H7 (cell line): ENCODE results near the gene LCN2. TPM values are rescaled to one million over a fixed set of nuclear protein-coding genes. Genes with fewer than 3 reads are reported as not detected.

Experiments
- DNase-seq: peaks from one replicate; pipeline ENCODE4 v3.0.0; 2012
- H3K27me3 ChIP-seq: 2 replicates; pipeline ENCODE4 v1.6.0; 2011; ENCODE audit warnings: mild to moderate bottlenecking, low read length; ENCODE audit not compliant: control insufficient read depth, insufficient read depth
- H3K36me3 ChIP-seq: replicated peaks from 2 replicates; pipeline ENCODE4 v1.5.1; 2011; ENCODE audit warnings: low read length; ENCODE audit not compliant: control insufficient read depth, insufficient read depth
- H3K4me3 ChIP-seq: 2 replicates; pipeline ENCODE4 v1.5.1; 2011; ENCODE audit warnings: low read depth, mild to moderate bottlenecking, control low read depth, low read length, moderate library complexity; ENCODE audit not compliant: insufficient read depth
- total RNA-seq: library from RNA; depleted of rRNA; stranded (reverse); fragments of >200 nt; shearing (Covaris generic); gene quantifications from 2 replicates; pipeline ENCODE4 v1.2.3, GENCODE V29; 2014; rRNA removed

The LCN2 gene
- total RNA-seq, 1 experiment from 2014 or later: not detected

GRCh38 chr9:128193469-128194096, 44.3 kb downstream of the LCN2 start:
- DNase-seq: no peak
- no peaks in the 10 kb centered on the region for H3K27me3 ChIP-seq
- H3K4me3 ChIP-seq: no peak overlapping the region
- H3K36me3 ChIP-seq: peaks cover 7% of the 10 kb centered on the region

- Histone ChIP-seq H3K36me3 (no peaks in the 10 kb centered on the region; the same call in 1 of the 2 replicates), H3K27me3 (no peaks in the 10 kb centered on the region), H3K4me3 (no peak overlapping the region)
- DNase-seq: no peak
Observed at GRCh38 chr9:128201441-128202369, 52.5 kb downstream of the LCN2 start.

DNA sequence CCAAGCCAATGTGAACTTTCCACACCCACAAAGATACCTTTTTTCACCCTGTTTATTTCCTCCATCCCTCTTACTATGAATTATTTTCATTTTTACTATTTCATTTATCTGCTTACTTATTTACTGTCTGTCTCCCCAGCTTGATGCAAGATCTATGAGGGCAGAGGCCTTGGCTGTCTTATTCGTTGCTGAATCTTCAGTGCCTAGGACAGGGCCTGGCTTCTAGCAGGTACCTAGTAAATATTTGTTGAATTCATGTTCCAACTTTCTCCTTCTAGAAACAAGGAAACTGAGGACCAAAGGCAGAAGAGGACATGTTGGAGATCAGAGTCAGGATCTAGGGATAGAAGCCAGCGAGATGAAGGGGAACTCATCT, 53.4 kb downstream of the LCN2 start:
- no peaks in the 10 kb centered on the region; the same call in 1 of the 2 replicates for H3K36me3 ChIP-seq
- no peaks in the 10 kb centered on the region for H3K27me3 ChIP-seq
- no peak for DNase-seq
- no peak overlapping the region for H3K4me3 ChIP-seq

Other genes with a start within 250 kb of the LCN2 start
- 30.6 and 37.4 TPM in 2 replicates for gene ST6GALNAC6, start 249.8 kb upstream of the LCN2 start, total RNA-seq
- gene ST6GALNAC4, start 232.4 kb upstream of the LCN2 start, total RNA-seq: 18.5 and 24.6 TPM in 2 replicates
- gene PIP5KL1, start 218.7 kb upstream of the LCN2 start, total RNA-seq: 0.94 and 3.4 TPM in 2 replicates
- gene DPM2, start 211.6 kb upstream of the LCN2 start, total RNA-seq: 38.3 and 45.6 TPM in 2 replicates
- gene EEIG1, start 168.5 kb upstream of the LCN2 start, total RNA-seq: 16.9 and 27.1 TPM in 2 replicates
- 10.3 and 12.3 TPM in 2 replicates for gene NAIF1, start 82.1 kb upstream of the LCN2 start, total RNA-seq
- gene SLC25A25, start 81.2 kb upstream of the LCN2 start, total RNA-seq: 23.1 and 23.7 TPM in 2 replicates
- gene PTGES2, start 21.7 kb upstream of the LCN2 start, total RNA-seq: 143 and 197 TPM in 2 replicates
- gene BBLN, start 10.8 kb downstream of the LCN2 start, total RNA-seq: 121 and 130 TPM in 2 replicates
- gene CIZ1, start 42.1 kb downstream of the LCN2 start, total RNA-seq: 36.8 and 41.0 TPM in 2 replicates
- 16.9 and 35.0 TPM in 2 replicates for gene DNM1, start 53.9 kb downstream of the LCN2 start, total RNA-seq
- gene GOLGA2, start 126.6 kb downstream of the LCN2 start, total RNA-seq: 34.4 and 48.7 TPM in 2 replicates
- 36.3 and 53.3 TPM in 2 replicates for gene SWI5, start 126.8 kb downstream of the LCN2 start, total RNA-seq
- 35.5 and 51.9 TPM in 2 replicates for gene TRUB2, start 173.0 kb downstream of the LCN2 start, total RNA-seq
- 45.9 and 55.3 TPM in 2 replicates for gene COQ4, start 173.4 kb downstream of the LCN2 start, total RNA-seq
- gene SLC27A4, start 191.1 kb downstream of the LCN2 start, total RNA-seq: 26.2 and 39.0 TPM in 2 replicates
- gene URM1, start 221.9 kb downstream of the LCN2 start, total RNA-seq: 74.3 and 99.6 TPM in 2 replicates